GM10248 (cell line): ENCODE measurements around the gene PACS1.

ENCODE experiments used
- CTCF ChIA-PET: fragments of 300-600 bp; sonication (Branson Sonifier 250); formaldehyde crosslinking; extraction: SDS; loops from one replicate; lab custom pipeline; 2021; ENCODE audit warnings: antibody characterized with exemption; lab: Yijun Ruan, JAX
- POLR2A ChIA-PET: fragments of 350-650 bp; sonication (Branson Sonifier 250); formaldehyde crosslinking; extraction: SDS; loops from one replicate; lab custom pipeline; 2020; ENCODE audit warnings: antibody characterized with exemption; lab: Yijun Ruan, JAX
- DNase-seq: peaks from one replicate; pipeline ENCODE4 v3.0.0; 2012; ENCODE audit errors: extremely low spot score
- TF ChIP-seq, protein P1 (sequence below): IDR thresholded peaks from 2 replicates; pipeline ENCODE4 v1.5.1; 2012; ENCODE audit warnings: mild to moderate bottlenecking, low read depth; ENCODE audit errors: extremely low read depth, missing control alignments, control extremely low read depth

Gene PACS1

DNA sequence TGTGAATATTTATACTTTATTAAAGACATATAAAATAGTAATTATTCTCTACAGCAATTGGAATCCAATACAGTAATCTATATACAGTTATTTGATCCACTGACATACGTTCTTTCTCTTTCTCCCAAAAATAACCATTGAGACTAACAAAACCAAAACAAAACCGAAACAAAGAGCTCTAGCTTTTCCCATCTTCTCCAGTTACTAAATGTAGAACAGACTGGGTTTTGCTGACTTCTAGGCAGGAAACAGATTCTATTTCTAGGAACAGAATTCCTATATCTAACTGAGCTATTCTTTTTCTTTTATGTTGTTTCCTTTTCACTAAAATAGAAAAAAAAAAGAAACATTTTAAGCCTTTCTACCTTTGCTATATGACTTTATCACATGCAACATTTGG lies 80.1 kb downstream of the PACS1 start:
- TF ChIP-seq, protein P1, sequence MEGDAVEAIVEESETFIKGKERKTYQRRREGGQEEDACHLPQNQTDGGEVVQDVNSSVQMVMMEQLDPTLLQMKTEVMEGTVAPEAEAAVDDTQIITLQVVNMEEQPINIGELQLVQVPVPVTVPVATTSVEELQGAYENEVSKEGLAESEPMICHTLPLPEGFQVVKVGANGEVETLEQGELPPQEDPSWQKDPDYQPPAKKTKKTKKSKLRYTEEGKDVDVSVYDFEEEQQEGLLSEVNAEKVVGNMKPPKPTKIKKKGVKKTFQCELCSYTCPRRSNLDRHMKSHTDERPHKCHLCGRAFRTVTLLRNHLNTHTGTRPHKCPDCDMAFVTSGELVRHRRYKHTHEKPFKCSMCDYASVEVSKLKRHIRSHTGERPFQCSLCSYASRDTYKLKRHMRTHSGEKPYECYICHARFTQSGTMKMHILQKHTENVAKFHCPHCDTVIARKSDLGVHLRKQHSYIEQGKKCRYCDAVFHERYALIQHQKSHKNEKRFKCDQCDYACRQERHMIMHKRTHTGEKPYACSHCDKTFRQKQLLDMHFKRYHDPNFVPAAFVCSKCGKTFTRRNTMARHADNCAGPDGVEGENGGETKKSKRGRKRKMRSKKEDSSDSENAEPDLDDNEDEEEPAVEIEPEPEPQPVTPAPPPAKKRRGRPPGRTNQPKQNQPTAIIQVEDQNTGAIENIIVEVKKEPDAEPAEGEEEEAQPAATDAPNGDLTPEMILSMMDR, result no peak
- ChIA-PET CTCF (interaction anchor here (0.8 to 3.0 kb wide), 4 partner anchors 10 to 101 kb away, joined by 3 to 10 read pairs (median 4); no protein-coding TSS in a partner anchor), POLR2A (no interaction called here)
- DNase-seq, result no peak

DNA sequence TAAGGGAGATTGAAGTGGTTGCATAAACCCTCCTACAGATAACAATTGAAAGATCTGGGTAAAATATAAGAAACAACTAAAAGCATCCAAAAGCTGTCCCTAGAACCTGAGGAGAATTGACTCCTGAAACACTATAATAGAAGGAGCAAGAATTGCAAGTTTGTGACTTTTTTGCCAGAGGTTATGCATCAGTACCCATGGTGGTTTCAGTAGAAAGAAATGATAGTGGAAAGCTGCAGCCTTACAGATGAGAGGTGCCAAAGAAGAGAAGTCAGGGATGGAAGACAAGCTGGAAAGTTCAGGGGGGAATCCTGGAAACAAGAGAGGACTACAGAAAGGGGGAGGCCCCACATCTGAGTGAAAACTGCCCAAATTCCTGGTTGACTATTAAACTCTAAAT lies 80.7 kb downstream of the PACS1 start:
- DNase-seq, result no peak
- TF ChIP-seq, protein P1, result no peak
- CTCF ChIA-PET, result interaction anchor here (0.8 to 3.0 kb wide), 6 partner anchors 11 to 100 kb away, joined by 3 to 10 read pairs (median 4); no protein-coding TSS in a partner anchor
- POLR2A ChIA-PET, result no interaction called here

DNA sequence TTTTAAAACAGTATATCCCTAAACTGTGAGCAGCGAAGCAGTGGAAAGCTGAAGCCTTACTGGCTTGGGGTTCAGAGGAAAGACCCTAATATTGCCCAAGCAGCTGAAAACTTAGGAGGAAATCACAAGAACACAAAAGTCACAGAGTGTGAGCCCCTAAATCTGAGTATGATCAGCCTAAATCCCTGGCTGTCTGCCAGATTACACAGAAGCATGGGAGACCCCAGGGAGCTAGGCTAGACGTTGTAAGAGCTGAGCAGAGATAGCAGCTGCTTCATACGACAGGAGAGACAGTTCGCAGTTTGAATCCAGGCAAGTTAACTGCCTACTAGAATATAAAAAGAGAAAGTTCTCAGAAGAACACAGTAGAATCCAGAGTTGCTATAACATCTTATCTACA lies 81.2 kb downstream of the PACS1 start:
- CTCF ChIA-PET, result interaction anchor here (1.0 to 3.0 kb wide), 6 partner anchors 9 to 71 kb away, joined by 3 to 10 read pairs (median 4); no protein-coding TSS in a partner anchor
- no peak for DNase-seq
- POLR2A ChIA-PET, result no interaction called here
- TF ChIP-seq, protein P1, result no peak

DNA sequence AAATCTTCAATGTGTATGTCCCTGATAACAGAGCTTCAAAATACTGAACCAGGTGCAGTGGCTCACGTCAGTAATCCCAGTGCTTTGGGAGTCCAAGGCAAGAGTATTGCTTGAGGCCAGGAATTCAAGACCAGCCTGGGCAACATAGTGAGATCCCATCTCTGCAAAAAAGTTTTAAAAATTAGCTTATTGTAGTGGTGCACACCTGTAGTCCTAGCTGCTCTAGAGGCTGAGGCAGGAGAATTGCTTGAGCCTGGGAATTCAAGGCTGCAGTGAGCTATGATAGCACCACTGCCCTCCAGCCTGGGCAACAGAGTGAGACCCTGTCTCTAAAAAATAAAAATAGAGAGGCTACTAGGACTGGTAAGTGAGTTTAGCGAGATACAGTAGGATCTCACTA lies 84.0 kb downstream of the PACS1 start:
- CTCF ChIA-PET, result interaction anchor here (0.6 kb wide), 1 partner anchor 68 kb away, joined by 4 read pairs; no protein-coding TSS in a partner anchor
- POLR2A ChIA-PET, result no interaction called here
- TF ChIP-seq, protein P1, result no peak
- no peak for DNase-seq

DNA sequence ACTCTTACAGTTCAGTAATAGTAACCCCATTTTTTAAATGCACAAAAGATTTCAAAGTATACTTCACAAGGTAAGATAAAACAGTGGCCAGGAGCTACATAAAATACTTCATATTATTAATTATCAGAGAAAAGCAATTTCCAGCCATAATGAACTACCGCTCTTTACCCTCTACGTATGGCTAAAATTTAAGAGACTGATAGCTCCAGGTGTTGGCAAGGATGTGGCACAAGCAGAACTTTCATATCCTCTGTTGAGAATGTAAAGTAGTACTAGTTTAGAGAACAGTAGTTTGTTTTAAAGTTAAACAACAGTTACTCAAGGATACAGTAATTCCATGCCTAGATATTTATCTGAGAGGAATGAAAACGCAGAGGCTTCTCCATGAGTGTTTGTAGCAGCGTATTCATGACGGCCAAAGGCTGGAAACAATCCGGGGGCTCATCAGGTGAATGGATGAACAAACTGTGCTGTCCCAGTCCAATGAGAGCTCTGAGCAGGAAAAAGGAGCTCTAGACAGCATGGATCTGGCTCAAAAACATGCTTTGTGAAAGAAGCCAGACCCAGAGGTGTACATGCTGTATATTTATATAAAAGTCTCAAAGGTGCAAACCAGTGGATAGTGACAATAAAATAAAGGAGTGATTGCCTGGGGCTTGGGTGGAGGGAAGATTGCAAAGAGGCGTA lies 85.5 kb downstream of the PACS1 start:
- DNase-seq, result no peak
- TF ChIP-seq, protein P1, result no peak
- ChIA-PET CTCF (interaction anchor here (0.6 to 1.4 kb wide), 5 partner anchors 9 to 133 kb away, joined by 3 to 4 read pairs (median 3); no protein-coding TSS in a partner anchor), POLR2A (interaction anchor here (0.6 kb wide), 1 partner anchor 27 kb away, joined by 3 read pairs; no protein-coding TSS in a partner anchor)

DNA sequence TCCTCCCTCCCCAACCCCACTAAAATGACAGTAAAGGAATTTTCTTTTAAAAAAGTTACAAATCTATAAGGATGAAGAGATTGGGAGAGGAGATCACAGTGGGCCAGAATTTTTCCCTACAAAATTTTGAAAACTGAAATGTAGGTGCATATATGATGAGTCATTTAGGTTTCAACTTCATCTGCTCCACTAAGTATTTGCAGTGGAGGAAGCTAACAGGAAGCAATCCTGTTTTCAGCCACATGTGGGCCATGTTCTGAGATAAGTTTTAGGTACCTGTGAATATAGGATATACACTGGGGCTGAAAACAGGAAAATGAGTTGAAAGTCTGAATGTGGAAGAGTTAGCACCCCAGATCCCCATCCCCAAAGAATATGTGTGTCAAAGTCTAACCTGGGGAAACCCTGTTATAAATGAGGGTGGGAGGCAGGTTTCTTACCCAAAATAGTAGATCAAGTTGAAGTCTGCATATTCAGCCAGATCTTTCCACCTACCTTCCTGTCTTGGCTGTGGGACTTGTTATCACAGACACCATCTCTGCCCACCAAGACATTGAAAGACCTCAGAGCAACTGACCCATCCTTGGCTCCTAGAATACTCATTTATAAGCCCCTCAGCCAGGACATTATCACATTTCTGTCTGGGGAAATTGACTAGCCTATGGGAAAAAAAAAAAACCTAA lies 87.3 kb downstream of the PACS1 start:
- DNase-seq, result peak; percentile 30
- TF ChIP-seq, protein P1, result no peak

More for the DNA sequence above, 87.3 kb downstream of the PACS1 start:
- ChIA-PET POLR2A (no interaction called here), CTCF (interaction anchor here (1.3 to 1.7 kb wide), 3 partner anchors 31 to 64 kb away, joined by 3 read pairs; no protein-coding TSS in a partner anchor)
